ENCODE measurements around the gene SYT3.

SYT3 gene

DNA sequence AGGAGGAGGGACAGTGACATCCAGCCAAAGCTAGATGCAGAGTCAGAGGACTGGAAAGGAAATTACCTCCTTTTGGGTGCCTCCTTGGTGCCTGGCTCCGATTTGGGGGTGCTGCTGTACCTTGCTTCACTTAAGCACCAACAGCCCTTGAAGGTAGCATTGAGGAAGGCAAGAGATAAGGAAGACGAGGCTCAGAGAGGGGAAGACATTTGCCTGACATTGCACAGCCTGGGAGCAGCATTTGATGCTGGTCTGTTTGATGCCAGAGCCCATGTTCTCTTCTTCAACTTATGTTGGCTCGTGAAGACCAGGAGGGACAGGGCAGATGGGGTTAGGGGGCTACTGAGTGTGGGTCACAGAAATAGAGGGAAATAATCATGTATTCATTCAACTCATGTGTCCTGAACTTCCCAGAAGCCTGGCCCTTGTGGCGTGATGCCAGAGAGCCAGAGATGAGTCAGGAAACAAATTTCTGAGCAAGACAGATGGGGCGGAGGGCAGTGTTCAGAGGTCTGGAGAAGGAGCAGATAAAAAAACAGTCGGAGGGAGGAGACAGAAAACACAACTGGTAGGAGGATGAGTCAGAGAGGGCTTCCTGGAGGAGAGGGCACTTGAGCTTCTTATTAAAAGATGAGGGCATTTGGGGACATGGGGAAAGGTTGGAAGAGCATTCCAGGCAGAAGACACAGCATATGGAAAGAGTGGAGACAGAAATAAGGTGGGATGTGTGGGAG is 6.6 kb upstream of the SYT3 start:
- no peak overlapping the region for H2AK5ac ChIP-seq (ENCODE audit: low read length)
- no peaks in the 10 kb centered on the region for H3K27me3 ChIP-seq (ENCODE audit: insufficient read depth, low read length, poor library complexity)
- H2BK120ac ChIP-seq (ENCODE audit: low read depth, low read length) = no peak overlapping the region
- no peaks in the 10 kb centered on the region for H3K79me1 ChIP-seq (ENCODE audit: low read length)
- H4K5ac ChIP-seq (ENCODE audit: low read length) = no peak overlapping the region
- H3K4me2 ChIP-seq (ENCODE audit: low read length) = no peak overlapping the region
- no peak overlapping the region for H3K27ac ChIP-seq (ENCODE audit: low read depth, low read length)
- no peaks in the 10 kb centered on the region for H3K36me3 ChIP-seq (ENCODE audit: control insufficient read depth, insufficient read depth, low read length)
- H2BK5ac ChIP-seq (ENCODE audit: low read length) = no peak overlapping the region
- H3K4ac ChIP-seq (ENCODE audit: low read depth, low read length) = no peak overlapping the region
- no peaks in the 10 kb centered on the region for H3K4me1 ChIP-seq (ENCODE audit: control insufficient read depth, low read depth, low read length)
- no peak overlapping the region for H3K4me3 ChIP-seq (ENCODE audit: low read length)
- no peak overlapping the region for H3K23ac ChIP-seq (ENCODE audit: low read length)
- no peak overlapping the region for H2BK15ac ChIP-seq (replicated peaks; ENCODE audit: low read depth)
- H3K56ac ChIP-seq (ENCODE audit: low read length) = no peak overlapping the region
- no peak overlapping the region for H3K18ac ChIP-seq (ENCODE audit: low read length)
- H3K9ac ChIP-seq (ENCODE audit: low read length) = no peak overlapping the region
- H4K8ac ChIP-seq (ENCODE audit: low read depth, low read length) = no peak overlapping the region
- WGBS (ENCODE audit: extremely low coverage, insufficient coverage, low lambda C conversion rate) = no CpG with 5 or more reads among the region's 6 CpGs
- no peaks in the 10 kb centered on the region for H3K79me2 ChIP-seq (ENCODE audit: control insufficient read depth, insufficient read depth, low read length)
- DNase-seq = no peak

- Histone ChIP-seq H3K56ac (ENCODE audit: low read length) (no peak overlapping the region), H2BK15ac (replicated peaks; ENCODE audit: low read depth) (no peak overlapping the region), H3K4me1 (ENCODE audit: control insufficient read depth, low read depth, low read length) (no peaks in the 10 kb centered on the region), H4K8ac (ENCODE audit: low read depth, low read length) (no peak overlapping the region), H3K23ac (ENCODE audit: low read length) (no peak overlapping the region), H3K4ac (ENCODE audit: low read depth, low read length) (no peak overlapping the region), H2AK5ac (ENCODE audit: low read length) (no peak overlapping the region), H2BK5ac (ENCODE audit: low read length) (no peak overlapping the region), H3K36me3 (ENCODE audit: control insufficient read depth, insufficient read depth, low read length) (no peaks in the 10 kb centered on the region), H3K27me3 (ENCODE audit: insufficient read depth, low read length, poor library complexity) (no peaks in the 10 kb centered on the region), H3K79me2 (ENCODE audit: control insufficient read depth, insufficient read depth, low read length) (no peaks in the 10 kb centered on the region), H3K4me2 (ENCODE audit: low read length) (no peak overlapping the region), H2BK120ac (ENCODE audit: low read depth, low read length) (no peak overlapping the region), H3K79me1 (ENCODE audit: low read length) (no peaks in the 10 kb centered on the region), H3K27ac (ENCODE audit: low read depth, low read length) (no peak overlapping the region), H3K9ac (ENCODE audit: low read length) (no peak overlapping the region), H4K5ac (ENCODE audit: low read length) (no peak overlapping the region), H3K4me3 (ENCODE audit: low read length) (no peak overlapping the region), H3K18ac (ENCODE audit: low read length) (no peak overlapping the region)
- DNase-seq = no peak
- WGBS (ENCODE audit: extremely low coverage, insufficient coverage, low lambda C conversion rate) = no CpG with 5 or more reads among the region's 6 CpGs
Observed at GRCh38 chr19:50645107-50645506, 5.4 kb upstream of the SYT3 start.

GRCh38 chr19:50644315-50644915 is 4.7 kb upstream of the SYT3 start:
- Histone ChIP-seq H3K18ac (ENCODE audit: low read length) (no peak overlapping the region), H2BK5ac (ENCODE audit: low read length) (no peak overlapping the region), H3K4me3 (ENCODE audit: low read length) (no peak overlapping the region), H3K9ac (ENCODE audit: low read length) (no peak overlapping the region), H3K23ac (ENCODE audit: low read length) (no peak overlapping the region), H3K4me1 (ENCODE audit: control insufficient read depth, low read depth, low read length) (no peaks in the 10 kb centered on the region), H3K36me3 (ENCODE audit: control insufficient read depth, insufficient read depth, low read length) (no peaks in the 10 kb centered on the region), H2AK5ac (ENCODE audit: low read length) (no peak overlapping the region), H3K56ac (ENCODE audit: low read length) (no peak overlapping the region), H2BK15ac (replicated peaks; ENCODE audit: low read depth) (no peak overlapping the region), H3K27ac (ENCODE audit: low read depth, low read length) (no peak overlapping the region), H3K27me3 (ENCODE audit: insufficient read depth, low read length, poor library complexity) (no peaks in the 10 kb centered on the region), H2BK120ac (ENCODE audit: low read depth, low read length) (no peak overlapping the region), H3K79me1 (ENCODE audit: low read length) (no peaks in the 10 kb centered on the region), H3K79me2 (ENCODE audit: control insufficient read depth, insufficient read depth, low read length) (no peaks in the 10 kb centered on the region), H3K4ac (ENCODE audit: low read depth, low read length) (no peak overlapping the region), H4K8ac (ENCODE audit: low read depth, low read length) (no peak overlapping the region), H3K4me2 (ENCODE audit: low read length) (no peak overlapping the region), H4K5ac (ENCODE audit: low read length) (no peak overlapping the region)
- 100% methylated on average over 1 of the region's 1 CpG for WGBS (ENCODE audit: extremely low coverage, insufficient coverage, low lambda C conversion rate)
- DNase-seq = no peak

- H3K4me1 ChIP-seq (ENCODE audit: control insufficient read depth, low read depth, low read length) = no peaks in the 10 kb centered on the region
- H3K56ac ChIP-seq (ENCODE audit: low read length) = no peak overlapping the region
- DNase-seq = no peak
- H3K36me3 ChIP-seq (ENCODE audit: control insufficient read depth, insufficient read depth, low read length) = no peaks in the 10 kb centered on the region
- no CpG with 5 or more reads among the region's 2 CpGs for WGBS (ENCODE audit: extremely low coverage, insufficient coverage, low lambda C conversion rate)
- no peak overlapping the region for H2BK15ac ChIP-seq (replicated peaks; ENCODE audit: low read depth)
- H4K8ac ChIP-seq (ENCODE audit: low read depth, low read length) = no peak overlapping the region
- no peak overlapping the region for H2AK5ac ChIP-seq (ENCODE audit: low read length)
- no peaks in the 10 kb centered on the region for H3K27me3 ChIP-seq (ENCODE audit: insufficient read depth, low read length, poor library complexity)
- no peak overlapping the region for H2BK5ac ChIP-seq (ENCODE audit: low read length)
- H4K5ac ChIP-seq (ENCODE audit: low read length) = no peak overlapping the region
- H3K79me2 ChIP-seq (ENCODE audit: control insufficient read depth, insufficient read depth, low read length) = no peaks in the 10 kb centered on the region
- no peak overlapping the region for H3K27ac ChIP-seq (ENCODE audit: low read depth, low read length)
- H3K4me3 ChIP-seq (ENCODE audit: low read length) = no peak overlapping the region
- no peaks in the 10 kb centered on the region for H3K79me1 ChIP-seq (ENCODE audit: low read length)
- H2BK120ac ChIP-seq (ENCODE audit: low read depth, low read length) = no peak overlapping the region
- no peak overlapping the region for H3K4ac ChIP-seq (ENCODE audit: low read depth, low read length)
- no peak overlapping the region for H3K9ac ChIP-seq (ENCODE audit: low read length)
- no peak overlapping the region for H3K23ac ChIP-seq (ENCODE audit: low read length)
- no peak overlapping the region for H3K18ac ChIP-seq (ENCODE audit: low read length)
- no peak overlapping the region for H3K4me2 ChIP-seq (ENCODE audit: low read length)
Observed at GRCh38 chr19:50640368-50640767, 687 bp upstream of the SYT3 start.

DNA sequence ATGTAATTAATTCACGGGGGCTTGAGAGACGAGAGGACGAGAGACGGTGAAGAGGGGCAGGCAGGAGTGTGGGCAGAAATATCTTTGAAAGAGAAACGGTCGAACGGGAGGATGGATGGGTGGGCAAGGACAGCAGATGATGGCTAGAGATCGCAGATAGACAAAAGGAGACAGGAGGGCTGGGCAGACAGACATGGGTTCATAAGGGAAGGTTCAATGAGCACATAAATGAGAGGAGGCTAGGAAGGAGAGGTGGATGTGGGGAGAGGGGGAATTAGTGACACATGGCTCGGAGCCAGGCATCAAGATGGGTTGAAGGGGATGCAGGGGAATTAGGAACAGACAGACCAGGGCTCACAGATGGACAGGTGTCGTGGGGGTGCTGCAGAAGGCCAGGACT is 1.1 kb downstream of the SYT3 start:
- Histone ChIP-seq H3K4ac (ENCODE audit: low read depth, low read length) (no peak overlapping the region), H2BK15ac (replicated peaks; ENCODE audit: low read depth) (no peak overlapping the region), H4K5ac (ENCODE audit: low read length) (no peak overlapping the region), H2AK5ac (ENCODE audit: low read length) (no peak overlapping the region), H3K4me2 (ENCODE audit: low read length) (no peak overlapping the region), H3K9ac (ENCODE audit: low read length) (no peak overlapping the region), H3K27me3 (ENCODE audit: insufficient read depth, low read length, poor library complexity) (no peaks in the 10 kb centered on the region), H3K18ac (ENCODE audit: low read length) (no peak overlapping the region), H3K79me2 (ENCODE audit: control insufficient read depth, insufficient read depth, low read length) (no peaks in the 10 kb centered on the region), H2BK120ac (ENCODE audit: low read depth, low read length) (no peak overlapping the region), H3K56ac (ENCODE audit: low read length) (no peak overlapping the region), H3K36me3 (ENCODE audit: control insufficient read depth, insufficient read depth, low read length) (no peaks in the 10 kb centered on the region), H3K27ac (ENCODE audit: low read depth, low read length) (no peak overlapping the region), H4K8ac (ENCODE audit: low read depth, low read length) (no peak overlapping the region), H3K23ac (ENCODE audit: low read length) (no peak overlapping the region), H3K4me3 (ENCODE audit: low read length) (no peak overlapping the region), H3K79me1 (ENCODE audit: low read length) (no peaks in the 10 kb centered on the region), H2BK5ac (ENCODE audit: low read length) (no peak overlapping the region), H3K4me1 (ENCODE audit: control insufficient read depth, low read depth, low read length) (no peaks in the 10 kb centered on the region)
- no peak for DNase-seq
- WGBS (ENCODE audit: extremely low coverage, insufficient coverage, low lambda C conversion rate) = no CpG with 5 or more reads among the region's 10 CpGs

Measured in mesendoderm (in vitro differentiated cells).